Measurements from ENCODE around the gene CCDC15. TPM values are rescaled to one million over a fixed set of nuclear protein-coding genes. Genes with fewer than 3 reads are reported as not detected.

CCDC15 gene
- total and polyA plus RNA-seq, 2 of the 4 experiments (the other 2 are of a cell fraction) = 1.1 to 2.0 TPM

- Histone ChIP-seq H3K27me3 (ENCODE audit: control insufficient read depth, insufficient read depth, low read length) (no peaks in the 10 kb centered on the region), H3K27ac (ENCODE audit: insufficient read depth, low read length) (no peak overlapping the region), H2BK15ac (ENCODE audit: low read depth, low read length) (no peak overlapping the region), H2BK120ac (ENCODE audit: low read depth, low read length) (peak overlapping the region; percentile 61; the same call in 1 of the 2 replicates), H3K56ac (ENCODE audit: extremely low read depth, insufficient read depth, low read length) (no peak overlapping the region), H3K9ac (ENCODE audit: low read depth, low read length) (no peak overlapping the region), H4K91ac (ENCODE audit: insufficient read depth, low read depth, low read length) (no peak overlapping the region; the same call in 1 of the 2 replicates), H3K9me3 (ENCODE audit: control insufficient read depth, insufficient read depth, low read length) (no peaks in the 10 kb centered on the region), H2BK5ac (ENCODE audit: low read depth, low read length, poor library complexity, severe bottlenecking) (no peak overlapping the region), H3K14ac (replicated peaks; ENCODE audit: low read depth, low read length) (no peak overlapping the region), H3K4ac (ENCODE audit: low read depth, low read length) (no peak overlapping the region; the same call in 1 of the 2 replicates), H3K9me1 (ENCODE audit: insufficient read depth, low read length) (peaks cover 4% of the 10 kb centered on the region; the same call in 1 of the 2 replicates), H4K8ac (ENCODE audit: low read depth in 2 of 2, low read length in 2 of 2) (no peak overlapping the region), H3K4me2 (ENCODE audit: low read depth, low read length) (no peak overlapping the region), H3K4me1 (ENCODE audit: control insufficient read depth, insufficient read depth, low read length) (peaks cover 17% of the 10 kb centered on the region), H3K4me3 (ENCODE audit: insufficient read depth, low read depth, low read length) (no peak overlapping the region), H2BK20ac (ENCODE audit: low read depth, low read length) (no peak overlapping the region), H2AK5ac (ENCODE audit: low read depth, low read length) (peak overlapping the region; percentile 29; the same call in 1 of the 2 replicates), H3K36me3 (ENCODE audit: control insufficient read depth, insufficient read depth, low read length) (no peaks in the 10 kb centered on the region), H3K79me1 (ENCODE audit: low read depth in 1 of 2, low read length in 2 of 2) (no peaks in the 10 kb centered on the region), H2AFZ (replicated peaks; ENCODE audit: low read length, poor library complexity) (no peak overlapping the region), H3K18ac (ENCODE audit: low read depth, low read length) (no peak overlapping the region; the same call in 1 of the 2 replicates), H3K23ac (ENCODE audit: low read depth, low read length) (no peak overlapping the region), H4K20me1 (ENCODE audit: insufficient read depth, low read length) (no peaks in the 10 kb centered on the region), H4K5ac (ENCODE audit: low read depth, low read length) (no peak overlapping the region), H2AK9ac (replicated peaks; ENCODE audit: low read depth, low read length, poor library complexity) (no peak overlapping the region)
- ChIA-PET CTCF (no interaction called here), POLR2A (ENCODE audit: unreplicated experiment) (no interaction called here)
- intact Hi-C loops (cut with micrococcal nuclease) = no loop called here
- DNase-seq = no peak
- BruUV-seq (replicated peaks) = no TSS peak
- 60% methylated on average over 1 of the region's 3 CpGs; no CpG with 5 or more reads in 1 of the 2 experiments for WGBS, 2 experiments (ENCODE audit: extremely low coverage in 2 of 2, insufficient read length in 1 of 2)
- ATAC-seq (ENCODE audit: low read depth) = no peak
- dilution Hi-C loops (cut with HindIII; ENCODE audit: low sequenced_read_pairs, unreplicated experiment) = no loop called here
- TF ChIP-seq USF2 (IDR thresholded peaks at IDR 0.05; ENCODE audit: low read depth, low read length) (no peak), CTCF (conservative IDR thresholded peaks at IDR 0.05; ENCODE audit: low read depth, low read length) (no peak), NFE2L2 (IDR thresholded peaks at IDR 0.05; ENCODE audit: low read depth, low read length) (no peak), RFX5 (IDR thresholded peaks at IDR 0.05; ENCODE audit: low read depth, low read length) (no peak), POLR2A (IDR thresholded peaks at IDR 0.05; ENCODE audit: low read depth, low read length) (no peak), MXI1 (IDR thresholded peaks at IDR 0.05; ENCODE audit: borderline replicate concordance, low read depth, low read length) (no peak), RCOR1 (IDR thresholded peaks at IDR 0.05; ENCODE audit: insufficient replicate concordance, low read length) (no peak), ELK1 (IDR thresholded peaks at IDR 0.05; ENCODE audit: borderline replicate concordance, low read depth, low read length) (no peak), SMC3 (IDR thresholded peaks at IDR 0.05; ENCODE audit: low read depth, low read length) (no peak), MAZ (IDR thresholded peaks at IDR 0.05; ENCODE audit: borderline replicate concordance, low read depth, low read length) (no peak), MAFK (IDR thresholded peaks at IDR 0.05; ENCODE audit: low read depth, low read length) (no peak), FOS (IDR thresholded peaks at IDR 0.05; ENCODE audit: low read depth, low read length) (no peak)
- in situ Hi-C loops (cut with MboI; ENCODE audit: low sequenced_read_pairs) = no loop called here
Observed at GRCh38 chr11:124937336-124937935, 16.6 kb upstream of the CCDC15 start.

All from IMR-90 (cell line).